ENCODE measurements around the gene HSPH1. TPM values are rescaled to one million over a fixed set of nuclear protein-coding genes. Genes with fewer than 3 reads are reported as not detected.

HSPH1 gene
- polyA plus RNA-seq, 1 experiment, result 88.6 TPM

DNA sequence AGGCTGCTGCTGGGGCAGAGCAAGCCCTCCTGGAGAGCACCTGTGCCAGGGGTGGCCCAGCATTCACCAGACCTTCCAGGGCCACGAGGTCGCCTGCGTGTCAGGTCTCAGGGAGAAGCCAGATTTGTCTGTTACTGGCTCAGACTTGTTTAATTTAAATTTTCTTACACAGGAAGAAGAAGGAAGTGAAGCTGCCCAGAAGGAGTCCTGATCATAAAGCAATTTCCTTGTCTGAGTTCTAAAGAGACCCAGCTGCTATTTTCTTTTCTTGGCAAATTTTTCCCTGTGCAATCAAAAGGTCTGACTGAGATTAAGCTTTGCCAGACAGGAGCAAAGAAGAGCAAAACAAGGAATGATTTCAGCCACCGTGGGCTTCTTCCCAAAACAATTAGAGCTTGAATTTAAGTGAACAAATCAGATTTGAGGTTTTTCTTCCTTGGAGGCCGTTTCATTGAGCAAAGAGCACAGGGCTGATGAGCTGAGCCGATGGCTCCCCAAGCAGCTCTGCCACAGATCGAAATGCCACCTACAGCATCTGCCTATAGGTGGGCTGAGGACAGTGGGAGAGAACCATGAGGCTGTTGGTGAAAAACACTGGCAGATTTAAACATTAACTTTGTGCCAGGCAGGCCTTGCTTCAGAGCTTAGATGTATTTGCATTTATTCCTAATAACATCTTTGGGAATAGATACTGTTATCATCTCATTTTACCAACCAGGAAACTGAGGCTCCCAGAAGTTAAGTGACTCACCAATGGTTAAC lies 40.1 kb downstream of the HSPH1 start:
- TF ChIP-seq, protein P1, sequence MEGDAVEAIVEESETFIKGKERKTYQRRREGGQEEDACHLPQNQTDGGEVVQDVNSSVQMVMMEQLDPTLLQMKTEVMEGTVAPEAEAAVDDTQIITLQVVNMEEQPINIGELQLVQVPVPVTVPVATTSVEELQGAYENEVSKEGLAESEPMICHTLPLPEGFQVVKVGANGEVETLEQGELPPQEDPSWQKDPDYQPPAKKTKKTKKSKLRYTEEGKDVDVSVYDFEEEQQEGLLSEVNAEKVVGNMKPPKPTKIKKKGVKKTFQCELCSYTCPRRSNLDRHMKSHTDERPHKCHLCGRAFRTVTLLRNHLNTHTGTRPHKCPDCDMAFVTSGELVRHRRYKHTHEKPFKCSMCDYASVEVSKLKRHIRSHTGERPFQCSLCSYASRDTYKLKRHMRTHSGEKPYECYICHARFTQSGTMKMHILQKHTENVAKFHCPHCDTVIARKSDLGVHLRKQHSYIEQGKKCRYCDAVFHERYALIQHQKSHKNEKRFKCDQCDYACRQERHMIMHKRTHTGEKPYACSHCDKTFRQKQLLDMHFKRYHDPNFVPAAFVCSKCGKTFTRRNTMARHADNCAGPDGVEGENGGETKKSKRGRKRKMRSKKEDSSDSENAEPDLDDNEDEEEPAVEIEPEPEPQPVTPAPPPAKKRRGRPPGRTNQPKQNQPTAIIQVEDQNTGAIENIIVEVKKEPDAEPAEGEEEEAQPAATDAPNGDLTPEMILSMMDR (IDR thresholded peaks at IDR 0.05; ENCODE audit: low read depth, low read length), result no peak
- POLR2A ChIA-PET, result no interaction called here
- Histone ChIP-seq H3K9me3 (ENCODE audit: control insufficient read depth, insufficient read depth, low read length) (no peaks in the 10 kb centered on the region), H3K27me3 (ENCODE audit: control insufficient read depth, insufficient read depth, low read length) (peaks cover 83% of the 10 kb centered on the region), H3K27ac (ENCODE audit: low read depth, low read length) (no peak overlapping the region), H3K4me3 (ENCODE audit: low read depth, low read length) (no peak overlapping the region)
- CTCF ChIA-PET, result interaction anchor here (0.6 kb wide), 1 partner anchor 77 kb away, joined by 4 read pairs; no protein-coding TSS in a partner anchor
- DNase-seq (ENCODE audit: low read depth, low spot score), result no peak

DNA sequence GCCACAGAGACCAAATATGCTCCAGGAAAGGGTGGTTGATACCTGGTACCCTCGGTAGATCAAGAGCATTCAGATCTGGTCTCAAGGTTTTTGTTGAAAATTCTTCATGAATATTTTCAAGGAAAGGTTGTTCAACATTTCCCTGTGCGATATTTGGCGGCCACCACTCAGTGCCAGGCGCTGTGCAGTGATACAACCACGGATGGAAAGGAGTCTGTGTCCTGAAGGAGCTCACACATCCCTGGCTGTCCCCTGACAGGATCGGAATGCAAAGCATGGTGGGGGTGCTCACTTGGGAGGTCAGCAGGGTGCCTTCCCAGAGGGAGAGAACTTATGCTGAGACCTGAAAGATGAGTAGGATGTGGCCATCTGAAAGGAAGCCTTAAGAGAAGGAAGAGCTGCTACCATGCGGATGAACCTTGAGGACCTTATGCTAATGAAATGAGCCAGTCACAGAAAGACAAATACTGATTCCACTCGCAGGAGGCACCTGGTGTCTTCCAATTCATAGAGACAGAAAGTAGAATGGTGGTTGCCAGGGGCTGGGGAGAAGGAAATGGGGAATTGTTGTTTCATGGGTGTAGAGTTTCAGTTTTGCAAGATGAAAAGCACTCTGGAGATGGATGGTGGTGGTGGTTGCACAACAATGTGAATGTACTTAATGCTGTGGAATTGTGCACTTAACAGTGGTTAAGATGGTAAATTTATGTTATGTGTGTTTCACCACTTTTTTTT lies 41.6 kb downstream of the HSPH1 start:
- no peak for DNase-seq (ENCODE audit: low read depth, low spot score)
- CTCF ChIA-PET, result no interaction called here
- POLR2A ChIA-PET, result no interaction called here
- Histone ChIP-seq H3K9me3 (ENCODE audit: control insufficient read depth, insufficient read depth, low read length) (no peaks in the 10 kb centered on the region), H3K27ac (ENCODE audit: low read depth, low read length) (no peak overlapping the region), H3K27me3 (ENCODE audit: control insufficient read depth, insufficient read depth, low read length) (peaks cover 87% of the 10 kb centered on the region), H3K4me3 (ENCODE audit: low read depth, low read length) (no peak overlapping the region)
- TF ChIP-seq, protein P1 (IDR thresholded peaks at IDR 0.05; ENCODE audit: low read depth, low read length), result no peak

DNA sequence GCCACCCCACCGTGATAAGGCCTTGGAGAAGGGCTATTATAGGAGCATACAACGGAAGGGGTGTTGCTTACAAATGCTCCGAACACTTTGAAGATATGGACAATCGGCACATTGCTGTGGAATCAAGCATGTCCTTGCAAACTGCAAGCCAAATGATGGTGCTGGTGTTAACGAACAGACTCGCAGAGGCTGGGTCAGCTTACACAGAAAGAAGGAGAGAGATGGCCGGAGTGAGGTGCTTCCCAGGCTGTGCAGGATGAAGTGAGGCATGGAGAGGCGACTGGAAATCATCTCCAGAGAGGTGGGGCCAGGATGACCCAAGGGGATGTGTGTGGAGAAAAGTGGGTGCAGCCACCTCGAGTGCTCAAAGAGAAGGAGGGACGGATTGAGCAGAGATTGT lies 42.2 kb downstream of the HSPH1 start:
- ChIA-PET POLR2A (no interaction called here), CTCF (no interaction called here)
- no peak for DNase-seq (ENCODE audit: low read depth, low spot score)

DNA sequence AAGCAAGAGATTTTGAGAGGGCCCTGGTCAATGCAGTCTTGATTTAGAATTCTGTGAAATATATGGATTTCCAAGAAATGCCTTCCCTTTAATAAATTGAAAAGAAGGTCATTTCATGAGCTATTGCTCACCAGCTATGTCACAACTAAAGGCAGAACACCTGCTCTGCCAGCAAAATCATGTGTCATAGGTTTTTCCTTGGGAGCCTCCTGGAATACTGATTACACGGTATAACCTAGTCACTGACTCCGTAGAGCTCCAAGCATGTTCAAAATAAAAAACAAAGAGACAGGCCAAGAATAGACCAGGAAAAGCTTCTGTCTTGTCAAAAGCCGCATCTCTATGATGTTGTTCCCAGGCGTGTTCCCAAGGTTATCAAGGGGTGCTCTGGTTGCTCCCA lies 45.5 kb downstream of the HSPH1 start:
- DNase-seq (ENCODE audit: low read depth, low spot score), result no peak
- Histone ChIP-seq H3K27me3 (ENCODE audit: control insufficient read depth, insufficient read depth, low read length) (peaks cover 65% of the 10 kb centered on the region), H3K9me3 (ENCODE audit: control insufficient read depth, insufficient read depth, low read length) (no peaks in the 10 kb centered on the region), H3K27ac (ENCODE audit: low read depth, low read length) (no peak overlapping the region), H3K4me3 (ENCODE audit: low read depth, low read length) (no peak overlapping the region)
- TF ChIP-seq, protein P1 (IDR thresholded peaks at IDR 0.05; ENCODE audit: low read depth, low read length), result no peak
- CTCF ChIA-PET, result no interaction called here
- POLR2A ChIA-PET, result no interaction called here

More for the DNA sequence above, 42.2 kb downstream of the HSPH1 start:
- TF ChIP-seq, protein P1 (IDR thresholded peaks at IDR 0.05; ENCODE audit: low read depth, low read length), result no peak
- Histone ChIP-seq H3K4me3 (ENCODE audit: low read depth, low read length) (no peak overlapping the region), H3K9me3 (ENCODE audit: control insufficient read depth, insufficient read depth, low read length) (no peaks in the 10 kb centered on the region), H3K27ac (ENCODE audit: low read depth, low read length) (no peak overlapping the region), H3K27me3 (ENCODE audit: control insufficient read depth, insufficient read depth, low read length) (peaks cover 87% of the 10 kb centered on the region)

DNA sequence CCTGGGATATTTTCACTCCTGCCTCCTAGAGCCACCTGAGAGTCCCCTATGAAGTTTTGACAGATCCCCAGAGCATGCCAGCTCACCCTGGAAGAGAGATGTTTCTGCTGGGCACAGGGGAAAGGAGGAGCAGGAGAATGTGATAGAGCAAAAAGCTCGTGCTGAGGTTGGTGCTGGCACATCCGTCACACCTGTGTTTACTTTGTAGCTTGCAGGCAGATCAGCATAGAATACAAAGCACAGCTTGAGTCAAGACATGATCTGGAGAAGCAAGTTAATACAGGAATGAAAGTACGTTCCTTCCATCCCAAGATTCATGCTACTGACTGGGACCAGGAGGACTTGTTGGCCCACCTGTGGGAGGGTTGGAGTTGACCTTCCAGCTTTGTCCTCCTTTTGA lies 46.1 kb downstream of the HSPH1 start:
- H3K4me3 ChIP-seq (ENCODE audit: low read depth, low read length), result no peak overlapping the region
- H3K27ac ChIP-seq (ENCODE audit: low read depth, low read length), result no peak overlapping the region
- H3K9me3 ChIP-seq (ENCODE audit: control insufficient read depth, insufficient read depth, low read length), result no peaks in the 10 kb centered on the region
- ChIA-PET POLR2A (no interaction called here), CTCF (no interaction called here)
- DNase-seq (ENCODE audit: low read depth, low spot score), result no peak
- H3K27me3 ChIP-seq (ENCODE audit: control insufficient read depth, insufficient read depth, low read length), result peaks cover 60% of the 10 kb centered on the region
- TF ChIP-seq, protein P1 (IDR thresholded peaks at IDR 0.05; ENCODE audit: low read depth, low read length), result no peak

Data from AG04450 (cell line).